Neural cell (in vitro differentiated cells): ENCODE results near the gene DRICH1. TPM values are rescaled to one million over a fixed set of nuclear protein-coding genes. Genes with fewer than 3 reads are reported as not detected.

Experiments used
- H2AFZ ChIP-seq: fragments of 200-600, 300-800 bp; sonication (generic), shearing (Covaris generic); 2 replicates; pipeline ENCODE4 v1.6.0; 2014; ENCODE audit warnings: low read depth, mild to moderate bottlenecking, antibody characterized with exemption, low read length, moderate library complexity
- H3F3A ChIP-seq: fragments of 200-600 bp; shearing (Covaris generic); 2 replicates; pipeline ENCODE4 v1.6.1; 2016; ENCODE audit warnings: mild to moderate bottlenecking, moderate library complexity, mixed read lengths, antibody characterized with exemption, low read length; ENCODE audit not compliant: insufficient read depth, poor library complexity, severe bottlenecking
- H3K27ac ChIP-seq: fragments of 200-600, 300-800 bp; sonication (generic), shearing (Covaris generic); 2 replicates; pipeline ENCODE4 v1.5.1; 2014; ENCODE audit warnings: mild to moderate bottlenecking, low read length, moderate library complexity
- H3K27me3 ChIP-seq: fragments of 300-800, 200-600 bp; sonication (generic), shearing (Covaris generic); 2 replicates; pipeline ENCODE4 v1.6.0; 2014; ENCODE audit warnings: mild to moderate bottlenecking, low read depth, low read length, moderate library complexity; ENCODE audit not compliant: insufficient read depth
- H3K36me3 ChIP-seq: fragments of 300-800, 200-600 bp; sonication (generic), shearing (Covaris generic); 2 replicates; pipeline ENCODE4 v1.5.1; 2014; ENCODE audit warnings: mild to moderate bottlenecking, antibody characterized with exemption, low read length, moderate library complexity; ENCODE audit not compliant: insufficient read depth
- H3K4me2 ChIP-seq: fragments of 300-800, 200-600 bp; sonication (generic), shearing (Covaris generic); 2 replicates; pipeline ENCODE4 v1.6.0; 2014; ENCODE audit warnings: mild to moderate bottlenecking, low read length
- H3K4me3 ChIP-seq: fragments of 300-800, 200-600 bp; sonication (generic), shearing (Covaris generic); 2 replicates; pipeline ENCODE4 v1.5.1; 2014; ENCODE audit warnings: mild to moderate bottlenecking, low read length, moderate library complexity
- H3K79me2 ChIP-seq: fragments of 200-600 bp; shearing (Covaris generic); replicated peaks from 2 replicates; pipeline ENCODE4 v1.6.0; 2014; ENCODE audit warnings: mild to moderate bottlenecking, low read length, moderate library complexity; ENCODE audit not compliant: insufficient read depth
- H3K9ac ChIP-seq: fragments of 300-800, 200-600 bp; sonication (generic), shearing (Covaris generic); 2 replicates; pipeline ENCODE4 v1.6.1; 2016; ENCODE audit warnings: mild to moderate bottlenecking, low read length, mixed read lengths
- H3K9me2 ChIP-seq: fragments of 200-600 bp; shearing (Covaris generic); 2 replicates; pipeline ENCODE4 v1.6.1; 2016; ENCODE audit warnings: mild to moderate bottlenecking, low read length, mixed read lengths; ENCODE audit not compliant: insufficient read depth
- H3K9me3 ChIP-seq: fragments of 200-600, 300-800 bp; sonication (generic), shearing (Covaris generic); 2 replicates; pipeline ENCODE4 v1.6.1; 2016; ENCODE audit warnings: mild to moderate bottlenecking, mixed run types, low read length, moderate library complexity, mixed read lengths
- H4K20me1 ChIP-seq: fragments of 200-600 bp; shearing (Covaris generic); 2 replicates; pipeline ENCODE4 v1.6.1; 2016; ENCODE audit warnings: mild to moderate bottlenecking, mixed run types; ENCODE audit not compliant: insufficient read depth
- EP300 ChIP-seq: fragments of 450-650 bp; conservative IDR thresholded peaks from 2 replicates; pipeline ENCODE4 v1.6.1; 2014; ENCODE audit warnings: antibody characterized with exemption, mild to moderate bottlenecking, moderate library complexity; ENCODE audit not compliant: poor library complexity, severe bottlenecking
- EZH2 ChIP-seq: fragments of 200-600, 300-800 bp; shearing (Covaris generic), sonication (generic); IDR thresholded peaks from 2 replicates; pipeline ENCODE4 v1.6.1; 2014; ENCODE audit warnings: antibody characterized with exemption, low read length, borderline replicate concordance, mild to moderate bottlenecking; ENCODE audit not compliant: insufficient read depth, poor library complexity, severe bottlenecking
- MXI1 ChIP-seq: fragments of 450-650 bp; conservative IDR thresholded peaks from 2 replicates; pipeline ENCODE4 v1.6.1; 2014; ENCODE audit warnings: antibody characterized with exemption, mild to moderate bottlenecking; ENCODE audit not compliant: poor library complexity, severe bottlenecking
- POLR2AphosphoS5 ChIP-seq: IDR thresholded peaks from 2 replicates; pipeline ENCODE4 v1.6.1; 2012
- RAD21 ChIP-seq: fragments of 450-650 bp; conservative IDR thresholded peaks from 2 replicates; pipeline ENCODE4 v1.6.1; 2014; ENCODE audit warnings: antibody characterized with exemption, mild to moderate bottlenecking, moderate library complexity
- SMC3 ChIP-seq: fragments of 450-650 bp; conservative IDR thresholded peaks from 2 replicates; pipeline ENCODE4 v1.6.1; 2014; ENCODE audit warnings: antibody characterized with exemption, mild to moderate bottlenecking, moderate library complexity; ENCODE audit not compliant: poor library complexity
- TAF1 ChIP-seq: IDR thresholded peaks from 2 replicates; pipeline ENCODE4 v1.6.1; 2012; ENCODE audit warnings: low read depth
- polyA plus RNA-seq: library from polyadenylated mRNA; depleted of rRNA; stranded (reverse); fragments of >200 nt; gene quantifications from 2 replicates; pipeline ENCODE4 v1.2.3, GENCODE V29; 2014
- TF ChIP-seq, protein P1 (sequence below): IDR thresholded peaks from 2 replicates; pipeline ENCODE4 v1.6.1; 2012; ENCODE audit warnings: borderline replicate concordance
- TF ChIP-seq, protein P2 (sequence below): fragments of 450-650 bp; IDR thresholded peaks from 2 replicates; pipeline ENCODE4 v1.5.1; 2014; ENCODE audit warnings: antibody characterized with exemption, mild to moderate bottlenecking, moderate library complexity; ENCODE audit not compliant: poor library complexity, severe bottlenecking

Gene DRICH1
- polyA plus RNA-seq, 1 donor from 2014 or later = 0.48 TPM

DNA sequence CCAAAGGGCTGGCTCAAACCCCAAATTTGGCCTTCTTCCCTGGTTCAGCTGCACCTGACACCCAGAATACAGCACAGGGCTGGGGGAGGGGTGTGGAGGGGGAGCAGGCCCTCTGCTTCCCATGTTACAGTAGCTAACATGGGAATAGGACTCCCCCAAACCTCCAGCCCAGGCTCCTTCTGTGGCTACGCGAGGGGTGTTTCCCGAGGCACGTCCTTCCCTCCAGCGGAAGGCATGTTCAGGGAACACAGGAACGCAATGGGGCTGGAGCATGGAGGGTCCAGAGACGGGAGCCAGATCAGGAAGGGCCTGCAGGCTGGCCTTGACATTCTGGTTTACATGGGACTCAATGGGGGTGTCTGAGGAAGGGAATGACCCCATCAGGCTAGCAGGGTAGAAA is 40.3 kb downstream of the DRICH1 start:
- Histone ChIP-seq H3K27me3 (no peaks in the 10 kb centered on the region), H3K9me3 (no peaks in the 10 kb centered on the region), H3K79me2 (no peaks in the 10 kb centered on the region), H3K27ac (no peak overlapping the region), H3K4me3 (no peak overlapping the region), H3K9me2 (no peaks in the 10 kb centered on the region), H4K20me1 (no peaks in the 10 kb centered on the region), H3K9ac (no peak overlapping the region), H2AFZ (no peak overlapping the region), H3K36me3 (no peaks in the 10 kb centered on the region), H3K4me2 (no peak overlapping the region), H3F3A (no peaks in the 10 kb centered on the region)
- TF ChIP-seq TAF1 (no peak), SMC3 (no peak), POLR2AphosphoS5 (no peak), EZH2 (no peak), RAD21 (no peak), MXI1 (no peak), EP300 (no peak)
- TF ChIP-seq, protein P1, sequence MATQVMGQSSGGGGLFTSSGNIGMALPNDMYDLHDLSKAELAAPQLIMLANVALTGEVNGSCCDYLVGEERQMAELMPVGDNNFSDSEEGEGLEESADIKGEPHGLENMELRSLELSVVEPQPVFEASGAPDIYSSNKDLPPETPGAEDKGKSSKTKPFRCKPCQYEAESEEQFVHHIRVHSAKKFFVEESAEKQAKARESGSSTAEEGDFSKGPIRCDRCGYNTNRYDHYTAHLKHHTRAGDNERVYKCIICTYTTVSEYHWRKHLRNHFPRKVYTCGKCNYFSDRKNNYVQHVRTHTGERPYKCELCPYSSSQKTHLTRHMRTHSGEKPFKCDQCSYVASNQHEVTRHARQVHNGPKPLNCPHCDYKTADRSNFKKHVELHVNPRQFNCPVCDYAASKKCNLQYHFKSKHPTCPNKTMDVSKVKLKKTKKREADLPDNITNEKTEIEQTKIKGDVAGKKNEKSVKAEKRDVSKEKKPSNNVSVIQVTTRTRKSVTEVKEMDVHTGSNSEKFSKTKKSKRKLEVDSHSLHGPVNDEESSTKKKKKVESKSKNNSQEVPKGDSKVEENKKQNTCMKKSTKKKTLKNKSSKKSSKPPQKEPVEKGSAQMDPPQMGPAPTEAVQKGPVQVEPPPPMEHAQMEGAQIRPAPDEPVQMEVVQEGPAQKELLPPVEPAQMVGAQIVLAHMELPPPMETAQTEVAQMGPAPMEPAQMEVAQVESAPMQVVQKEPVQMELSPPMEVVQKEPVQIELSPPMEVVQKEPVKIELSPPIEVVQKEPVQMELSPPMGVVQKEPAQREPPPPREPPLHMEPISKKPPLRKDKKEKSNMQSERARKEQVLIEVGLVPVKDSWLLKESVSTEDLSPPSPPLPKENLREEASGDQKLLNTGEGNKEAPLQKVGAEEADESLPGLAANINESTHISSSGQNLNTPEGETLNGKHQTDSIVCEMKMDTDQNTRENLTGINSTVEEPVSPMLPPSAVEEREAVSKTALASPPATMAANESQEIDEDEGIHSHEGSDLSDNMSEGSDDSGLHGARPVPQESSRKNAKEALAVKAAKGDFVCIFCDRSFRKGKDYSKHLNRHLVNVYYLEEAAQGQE = no peak
- TF ChIP-seq, protein P2, sequence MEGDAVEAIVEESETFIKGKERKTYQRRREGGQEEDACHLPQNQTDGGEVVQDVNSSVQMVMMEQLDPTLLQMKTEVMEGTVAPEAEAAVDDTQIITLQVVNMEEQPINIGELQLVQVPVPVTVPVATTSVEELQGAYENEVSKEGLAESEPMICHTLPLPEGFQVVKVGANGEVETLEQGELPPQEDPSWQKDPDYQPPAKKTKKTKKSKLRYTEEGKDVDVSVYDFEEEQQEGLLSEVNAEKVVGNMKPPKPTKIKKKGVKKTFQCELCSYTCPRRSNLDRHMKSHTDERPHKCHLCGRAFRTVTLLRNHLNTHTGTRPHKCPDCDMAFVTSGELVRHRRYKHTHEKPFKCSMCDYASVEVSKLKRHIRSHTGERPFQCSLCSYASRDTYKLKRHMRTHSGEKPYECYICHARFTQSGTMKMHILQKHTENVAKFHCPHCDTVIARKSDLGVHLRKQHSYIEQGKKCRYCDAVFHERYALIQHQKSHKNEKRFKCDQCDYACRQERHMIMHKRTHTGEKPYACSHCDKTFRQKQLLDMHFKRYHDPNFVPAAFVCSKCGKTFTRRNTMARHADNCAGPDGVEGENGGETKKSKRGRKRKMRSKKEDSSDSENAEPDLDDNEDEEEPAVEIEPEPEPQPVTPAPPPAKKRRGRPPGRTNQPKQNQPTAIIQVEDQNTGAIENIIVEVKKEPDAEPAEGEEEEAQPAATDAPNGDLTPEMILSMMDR = no peak

DNA sequence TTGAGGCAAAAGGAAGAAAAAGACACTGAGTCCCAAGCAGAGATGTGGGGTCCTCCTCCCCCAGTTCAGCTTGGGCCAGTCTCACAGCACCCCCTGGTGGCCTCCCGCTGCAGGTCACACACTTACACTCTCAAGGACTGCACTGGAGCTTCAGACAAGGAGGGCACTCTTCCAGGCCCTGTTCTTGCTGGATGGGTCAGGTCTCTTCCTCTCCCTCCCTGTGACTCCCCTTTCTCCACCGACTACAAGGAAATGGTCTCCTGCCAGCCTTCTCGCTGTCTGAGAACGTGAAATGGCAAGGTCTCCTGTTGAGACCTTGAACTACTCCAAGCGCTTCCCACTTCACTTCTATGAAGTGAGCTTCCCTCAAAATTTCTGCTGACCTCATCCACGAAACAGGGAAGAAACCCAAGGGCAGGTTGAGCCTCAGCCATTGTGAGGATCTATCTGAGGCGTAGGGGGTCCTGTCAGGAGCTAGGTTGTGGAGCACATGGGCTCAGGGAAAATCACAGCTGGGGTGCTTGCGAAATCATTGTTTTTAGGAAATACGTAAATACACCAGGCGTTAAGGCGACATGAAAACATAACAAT is 40.8 kb downstream of the DRICH1 start:
- H3K79me2 ChIP-seq = no peaks in the 10 kb centered on the region
- no peak overlapping the region for H3K9ac ChIP-seq
- no peaks in the 10 kb centered on the region for H4K20me1 ChIP-seq
- H3K27me3 ChIP-seq = no peaks in the 10 kb centered on the region
- H2AFZ ChIP-seq = no peak overlapping the region
- no peaks in the 10 kb centered on the region for H3K9me2 ChIP-seq
- no peak overlapping the region for H3K27ac ChIP-seq
- H3K4me2 ChIP-seq = no peak overlapping the region
- H3F3A ChIP-seq = no peaks in the 10 kb centered on the region
- TF ChIP-seq, protein P2 = peak; percentile 88
- TF ChIP-seq SMC3 (peak; percentile 92), RAD21 (peak; percentile 90), MXI1 (no peak)
- no peak overlapping the region for H3K4me3 ChIP-seq
- H3K36me3 ChIP-seq = no peaks in the 10 kb centered on the region
- H3K9me3 ChIP-seq = no peaks in the 10 kb centered on the region
